SK-N-SH (cell line): ENCODE data around the gene CCDC88C.

Source experiments
- JUND ChIP-seq: IDR thresholded peaks from 2 replicates; pipeline ENCODE4 v1.4.0; 2012
- MAX ChIP-seq: IDR thresholded peaks from 2 replicates; pipeline ENCODE4 v1.4.0; 2012; ENCODE audit warnings: low read depth
- PBX3 ChIP-seq: IDR thresholded peaks from 2 replicates; pipeline ENCODE4; 2012
- TF ChIP-seq, protein P1 (sequence below): fragments of 200-600 bp; sonication (generic); IDR thresholded peaks from 2 replicates; pipeline ENCODE4 v1.6.1; 2017; ENCODE audit warnings: antibody characterized with exemption, mild to moderate bottlenecking, moderate library complexity

DNA sequence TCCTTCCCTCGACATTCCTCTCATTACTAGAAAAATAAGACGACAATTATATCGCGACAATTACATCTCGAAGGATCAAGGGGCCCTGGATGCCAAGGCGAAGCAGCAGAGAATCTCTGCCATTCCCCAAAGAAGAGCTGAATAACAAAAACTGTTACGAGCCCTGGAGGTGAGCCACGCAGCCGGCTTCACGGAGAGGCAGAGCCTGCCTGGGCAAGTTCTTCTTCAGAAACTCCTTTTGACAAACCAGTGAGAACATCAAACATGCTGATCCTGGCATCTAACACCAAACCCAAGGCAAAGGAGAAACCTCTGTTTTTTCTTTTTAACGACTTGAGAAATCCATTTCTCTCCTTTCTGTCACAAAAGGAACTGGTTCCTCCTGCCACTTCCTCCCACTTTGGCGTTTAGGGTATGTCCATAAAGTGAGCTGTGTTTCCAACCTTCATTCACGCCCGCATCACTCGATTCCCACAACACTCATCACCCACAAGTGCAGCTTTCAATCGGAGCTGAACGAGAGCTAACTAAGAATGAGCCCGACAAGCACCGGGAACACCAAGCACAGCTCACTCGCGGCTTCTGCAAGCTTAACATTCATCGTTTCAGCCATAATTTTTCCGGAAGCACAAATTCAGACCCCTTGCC lies 21.5 kb downstream of the CCDC88C start:
- TF ChIP-seq PBX3 = no peak
- TF ChIP-seq, protein P1, sequence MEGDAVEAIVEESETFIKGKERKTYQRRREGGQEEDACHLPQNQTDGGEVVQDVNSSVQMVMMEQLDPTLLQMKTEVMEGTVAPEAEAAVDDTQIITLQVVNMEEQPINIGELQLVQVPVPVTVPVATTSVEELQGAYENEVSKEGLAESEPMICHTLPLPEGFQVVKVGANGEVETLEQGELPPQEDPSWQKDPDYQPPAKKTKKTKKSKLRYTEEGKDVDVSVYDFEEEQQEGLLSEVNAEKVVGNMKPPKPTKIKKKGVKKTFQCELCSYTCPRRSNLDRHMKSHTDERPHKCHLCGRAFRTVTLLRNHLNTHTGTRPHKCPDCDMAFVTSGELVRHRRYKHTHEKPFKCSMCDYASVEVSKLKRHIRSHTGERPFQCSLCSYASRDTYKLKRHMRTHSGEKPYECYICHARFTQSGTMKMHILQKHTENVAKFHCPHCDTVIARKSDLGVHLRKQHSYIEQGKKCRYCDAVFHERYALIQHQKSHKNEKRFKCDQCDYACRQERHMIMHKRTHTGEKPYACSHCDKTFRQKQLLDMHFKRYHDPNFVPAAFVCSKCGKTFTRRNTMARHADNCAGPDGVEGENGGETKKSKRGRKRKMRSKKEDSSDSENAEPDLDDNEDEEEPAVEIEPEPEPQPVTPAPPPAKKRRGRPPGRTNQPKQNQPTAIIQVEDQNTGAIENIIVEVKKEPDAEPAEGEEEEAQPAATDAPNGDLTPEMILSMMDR = no peak
- TF ChIP-seq MAX = no peak
- no peak for TF ChIP-seq JUND
